ENCODE measurements around the gene SEC24D.
"Not testable (repeated sequence)": the region's sequence is repeated elsewhere in the genome, so short reads cannot be mapped to it uniquely, and the experiment has no call there.

The SEC24D gene

DNA sequence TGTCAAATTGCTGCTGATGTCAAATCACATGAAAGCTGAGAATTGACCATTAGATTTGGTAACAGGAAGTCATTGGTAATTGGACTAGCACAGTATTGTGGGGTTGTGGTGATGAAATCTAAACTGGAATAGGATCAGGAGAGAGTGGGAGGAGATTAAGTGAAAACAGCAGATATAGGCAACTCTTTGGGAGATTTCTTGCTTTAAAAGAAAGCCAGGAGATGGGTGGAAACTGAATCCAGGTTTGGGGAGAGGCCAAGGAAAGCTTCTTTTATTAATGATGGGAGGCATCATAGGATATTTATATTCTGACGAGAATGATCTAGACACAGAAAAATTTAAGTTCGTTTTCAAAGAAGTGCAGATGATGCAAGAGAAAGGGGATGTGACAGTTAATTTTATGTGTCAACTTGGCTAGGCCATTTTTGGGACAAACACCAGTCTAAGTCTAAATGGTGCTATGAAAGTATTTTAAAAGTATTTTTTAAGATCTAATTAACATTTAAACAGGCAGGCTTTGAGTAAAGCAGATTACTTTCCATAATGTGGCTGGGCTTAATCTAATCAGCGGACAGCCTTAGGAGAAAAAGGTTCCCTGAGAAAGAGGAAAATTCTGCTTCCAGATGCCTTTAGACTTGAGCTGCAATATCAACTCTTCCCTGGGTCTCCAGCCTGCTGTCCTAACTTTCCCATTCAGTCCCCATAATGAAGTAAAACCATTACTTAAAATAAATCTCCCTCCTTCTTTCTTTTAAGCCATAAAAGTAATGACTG is 24.7 kb downstream of the SEC24D start:
- no peak for DNase-seq (ENCODE audit: low read depth in 2 of 2)

DNA sequence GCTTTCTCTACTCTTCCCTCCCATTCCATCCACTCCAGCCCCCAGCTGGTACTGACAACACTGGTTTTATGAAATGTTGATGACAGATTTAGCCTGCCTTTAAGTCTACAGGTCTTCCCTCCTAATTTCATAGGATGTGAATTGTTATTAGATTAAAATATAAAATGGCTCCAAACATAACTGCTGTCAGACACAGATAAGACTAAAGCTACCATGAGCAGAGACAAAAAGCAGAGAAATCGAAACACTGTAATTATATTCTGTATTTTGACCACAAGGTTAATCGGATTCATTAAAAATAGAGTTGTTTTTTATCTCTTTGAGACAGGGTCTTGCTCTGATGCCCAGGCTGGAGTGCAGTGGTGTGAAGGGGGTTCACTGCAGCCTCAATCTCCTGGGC is 28.3 kb downstream of the SEC24D start:
- no peak for DNase-seq (ENCODE audit: low read depth in 2 of 2)

DNA sequence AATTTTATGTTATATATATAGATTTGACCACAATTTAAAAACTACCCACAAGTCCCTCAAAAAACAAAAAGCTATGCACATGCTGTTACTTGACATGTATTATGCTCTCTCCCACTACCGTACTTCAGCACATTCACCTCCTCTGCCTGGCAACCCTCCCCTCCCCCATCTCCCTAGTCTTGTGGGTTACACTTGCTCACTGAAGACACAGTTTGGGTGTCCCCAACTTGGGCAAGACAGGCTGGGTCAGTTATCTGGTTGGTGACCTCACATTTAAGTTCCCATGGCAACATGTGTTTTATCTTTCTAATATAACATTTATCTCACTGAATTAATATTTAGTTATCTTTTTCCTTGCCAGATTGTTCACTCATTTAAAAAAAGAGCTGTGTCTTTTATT is 32.7 kb downstream of the SEC24D start:
- DNase-seq (ENCODE audit: low read depth in 2 of 2), result no peak

DNA sequence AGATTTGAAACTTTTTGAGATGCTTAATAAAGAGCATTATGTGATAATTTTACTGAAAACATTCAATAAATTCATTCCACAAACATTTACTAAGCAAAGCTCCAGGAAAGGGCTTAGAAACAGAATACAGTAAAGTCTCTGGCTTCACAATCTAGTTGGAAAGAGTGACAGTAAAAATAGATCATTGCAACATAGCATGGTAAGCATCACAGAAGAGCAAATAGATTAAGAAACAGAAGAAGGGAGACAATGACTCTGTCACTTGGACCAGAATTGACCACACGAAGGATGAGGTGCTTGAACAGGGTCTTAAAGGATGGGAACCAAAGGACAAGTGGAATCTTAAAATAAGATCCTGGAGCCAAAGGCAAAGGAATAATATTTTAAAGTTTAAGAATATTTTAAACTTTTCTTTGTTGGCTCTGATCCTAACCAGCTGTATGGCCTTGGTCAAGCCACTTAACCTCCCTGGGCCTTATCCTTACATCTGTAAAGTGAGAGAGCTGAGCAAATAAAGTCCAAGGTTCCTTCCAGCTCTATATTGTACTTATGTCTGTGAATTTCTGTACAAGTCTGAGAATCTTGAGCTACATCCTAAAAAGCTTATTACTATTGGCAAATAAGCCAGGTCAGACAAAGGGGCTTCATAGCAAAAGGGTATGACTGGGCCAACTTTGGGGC is 33.9 kb downstream of the SEC24D start:
- DNase-seq (ENCODE audit: low read depth in 2 of 2), result no peak

DNA sequence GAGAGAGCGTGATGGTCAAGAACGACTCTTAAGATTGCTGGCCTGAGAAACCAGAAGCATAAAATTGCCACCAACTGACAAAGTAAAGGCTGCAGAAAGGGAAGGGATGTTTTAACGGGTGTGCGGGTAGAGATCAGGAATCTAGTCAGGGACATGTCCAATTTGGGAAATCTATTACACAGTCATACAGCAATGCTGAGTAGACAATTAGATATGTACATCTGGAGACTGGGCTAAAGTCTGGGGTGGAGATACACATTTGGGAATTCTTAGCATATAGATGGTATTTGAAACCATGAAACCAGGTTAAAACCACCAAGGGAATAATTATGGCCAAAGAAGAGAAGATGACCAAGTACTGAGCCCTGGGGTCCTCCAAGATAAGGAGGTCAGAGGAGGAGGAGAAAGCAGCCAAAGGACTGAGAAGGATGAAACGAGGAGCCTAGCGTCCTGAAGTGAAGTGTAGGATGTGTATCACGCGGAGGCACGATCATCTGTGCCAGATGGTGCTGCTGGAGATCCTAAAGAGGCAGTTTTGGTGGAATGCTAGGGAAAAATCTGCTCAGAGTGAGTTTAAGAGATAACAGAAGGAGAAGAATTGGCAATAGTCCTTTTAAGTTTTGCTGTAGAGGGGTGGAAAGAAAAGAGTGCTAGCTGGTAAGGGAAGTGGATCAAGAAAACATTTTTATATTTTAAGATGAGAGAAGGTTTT is 36.5 kb downstream of the SEC24D start:
- no peak for DNase-seq (ENCODE audit: low read depth in 2 of 2)

DNA sequence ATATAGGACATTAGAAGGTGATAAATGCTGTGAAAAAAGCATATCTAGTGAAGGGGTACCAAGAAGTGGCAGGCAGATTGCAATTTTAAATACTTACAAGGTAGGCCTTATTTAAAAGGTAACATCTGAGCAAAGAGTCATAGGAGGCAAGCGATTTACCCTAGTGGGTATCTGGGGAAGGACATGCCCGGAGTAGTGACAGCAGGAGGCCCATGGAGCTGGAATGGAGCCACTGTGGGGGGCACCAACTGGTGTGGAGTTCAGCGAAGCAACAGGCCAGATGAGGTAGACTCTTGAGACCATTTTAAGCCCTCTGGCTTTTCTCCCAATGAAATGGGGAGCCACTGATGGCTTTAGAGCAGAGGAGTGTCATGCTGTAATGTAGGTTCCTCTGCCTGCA is 37.3 kb downstream of the SEC24D start:
- no peak for DNase-seq (ENCODE audit: low read depth in 2 of 2)

DNA sequence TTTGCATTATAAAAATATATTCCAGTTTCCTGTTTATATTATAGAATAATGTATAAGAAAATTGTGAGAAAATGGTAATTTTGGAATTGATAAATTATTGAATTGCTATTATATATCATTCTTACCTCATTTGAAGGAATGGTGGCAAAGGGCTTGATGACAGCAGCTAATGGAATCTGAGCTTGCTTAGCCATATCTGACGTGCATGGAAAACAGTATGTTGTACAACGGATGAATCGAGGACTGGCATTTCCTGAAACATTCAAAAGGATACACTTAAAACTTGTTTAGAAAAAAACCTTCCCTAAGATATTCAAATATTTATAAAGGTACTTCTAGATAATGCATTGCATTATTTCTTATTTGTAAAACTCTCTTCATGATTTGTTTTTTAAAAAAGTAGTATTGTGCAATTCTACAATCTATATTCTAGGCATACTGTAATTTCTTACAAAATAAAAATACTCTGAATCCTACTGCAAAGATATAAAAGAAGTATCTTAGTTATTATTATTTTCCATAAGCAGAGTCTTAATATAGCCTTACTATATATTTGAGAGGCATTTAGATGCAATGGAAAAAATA is 38.3 kb downstream of the SEC24D start:
- no peak for DNase-seq (ENCODE audit: low read depth in 2 of 2)

DNA sequence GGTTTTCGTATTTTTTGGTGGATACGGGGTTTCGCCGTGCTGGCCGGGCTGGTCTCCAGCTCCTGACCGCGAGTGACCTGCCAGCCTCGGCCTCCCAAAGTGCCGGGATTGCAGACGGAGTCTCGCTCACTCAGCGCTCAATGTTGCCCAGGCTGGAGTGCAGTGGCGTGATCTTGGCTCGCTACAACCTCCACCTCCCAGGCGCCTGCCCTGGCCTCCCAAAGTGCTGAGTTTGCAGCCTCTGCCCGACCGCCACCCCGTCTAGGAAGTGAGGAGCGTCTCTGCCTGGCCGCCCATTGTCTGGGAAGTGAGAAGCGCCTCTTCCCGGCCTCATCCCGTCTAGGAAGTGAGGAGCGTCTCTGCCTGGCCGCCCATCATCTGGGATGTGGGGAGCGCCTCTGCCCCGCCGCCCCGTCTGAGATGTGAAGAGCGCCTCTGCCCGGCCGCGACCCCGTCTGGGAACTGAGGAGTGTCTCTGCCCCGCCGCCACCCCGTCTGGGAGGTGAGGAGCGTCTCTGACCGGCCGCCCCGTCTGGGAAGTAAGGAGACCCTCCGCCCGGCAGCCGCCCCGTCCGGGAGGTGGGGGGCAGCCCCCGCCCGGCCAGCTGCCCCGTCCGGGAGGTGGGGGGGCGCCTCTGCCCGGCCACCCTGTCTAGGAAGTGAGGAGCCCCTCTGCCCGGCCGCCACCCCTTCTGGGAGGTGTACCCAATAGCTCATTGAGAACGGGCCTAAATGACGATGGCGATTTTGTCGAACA is 44.1 kb downstream of the SEC24D start:
- DNase-seq (ENCODE audit: low read depth in 2 of 2), result not testable (repeated sequence)

DNA sequence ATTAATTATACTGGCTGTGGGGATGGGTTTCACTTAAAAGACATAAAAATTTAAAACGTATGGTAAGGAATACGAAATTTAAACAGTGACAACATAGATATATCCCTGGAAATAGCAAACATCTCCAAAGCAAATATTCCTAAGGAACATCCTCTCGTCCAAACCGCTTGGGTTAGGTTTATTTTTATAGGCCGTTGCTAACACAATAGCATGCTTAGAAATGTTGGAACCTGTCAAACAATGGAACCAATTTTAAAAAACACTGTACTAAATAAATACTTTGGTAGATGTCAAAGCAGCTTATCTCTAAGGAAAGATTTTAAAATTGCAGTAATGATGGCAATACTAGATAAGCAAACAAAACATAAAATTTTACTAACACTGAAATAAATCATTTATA is 45.4 kb downstream of the SEC24D start:
- DNase-seq (ENCODE audit: low read depth in 2 of 2), result no peak

DNA sequence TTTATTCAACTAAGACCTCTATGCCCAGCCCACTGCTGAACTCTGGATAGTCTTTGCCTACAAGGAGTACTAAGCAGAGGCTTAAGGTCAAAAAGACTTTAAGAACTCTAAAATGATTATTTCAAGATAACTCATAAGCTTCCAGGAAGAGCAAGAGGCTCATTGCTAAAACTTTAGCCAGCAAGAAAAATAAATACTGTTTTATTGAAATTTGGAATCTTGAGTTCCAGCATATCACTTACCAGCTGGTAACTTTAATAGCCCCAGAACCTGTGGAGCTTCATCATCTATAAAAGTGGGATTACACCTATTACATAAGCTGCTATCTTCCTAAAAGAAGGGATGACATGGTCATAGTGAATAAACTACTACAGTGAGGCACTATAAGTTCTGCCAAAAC is 47.0 kb downstream of the SEC24D start:
- no peak for DNase-seq (ENCODE audit: low read depth in 2 of 2)

DNA sequence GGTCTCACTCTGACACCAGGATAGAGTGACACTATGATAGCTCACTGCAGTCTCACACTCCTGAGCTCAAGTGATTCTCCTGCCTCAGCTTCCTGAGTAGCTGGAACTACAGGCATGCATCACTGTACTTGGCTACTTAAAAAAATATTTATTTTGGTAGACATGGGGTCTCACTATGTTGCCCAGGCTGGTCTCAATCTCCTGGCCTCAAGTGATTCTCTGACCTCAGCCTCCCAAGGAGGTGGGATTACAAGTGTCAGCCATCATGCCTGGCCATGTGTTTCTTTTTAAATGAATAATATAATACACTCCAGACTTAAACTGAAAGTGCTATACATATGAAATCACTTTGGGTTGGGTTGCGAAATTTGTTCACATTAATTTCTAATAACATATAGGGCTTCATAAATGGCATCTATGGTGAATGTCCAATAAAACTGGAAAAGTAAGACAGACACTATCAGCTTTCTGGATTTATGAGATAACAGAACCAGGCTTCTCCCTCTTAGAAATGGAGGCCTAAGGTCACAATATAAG is 48.0 kb downstream of the SEC24D start:
- DNase-seq (ENCODE audit: low read depth in 2 of 2), result no peak

DNA sequence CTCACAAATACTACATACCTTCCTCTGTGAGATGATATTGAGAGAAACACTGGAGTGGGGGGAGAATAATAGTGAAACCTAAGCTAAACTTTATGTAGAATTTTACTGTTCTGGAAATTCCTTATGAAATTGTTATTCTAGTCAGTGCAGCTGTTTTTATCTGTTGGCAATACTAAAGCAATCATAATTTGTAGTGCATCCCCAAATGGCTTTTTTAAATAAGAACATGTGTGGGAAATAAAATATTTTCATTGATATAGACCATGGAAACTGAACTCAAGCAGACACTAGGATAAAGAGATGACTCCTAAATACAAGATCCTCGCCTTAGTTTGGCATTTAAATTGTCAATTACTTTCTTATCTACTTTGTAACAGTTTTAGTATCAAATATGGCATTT is 51.1 kb downstream of the SEC24D start:
- no peak for DNase-seq (ENCODE audit: low read depth in 2 of 2)

DNA sequence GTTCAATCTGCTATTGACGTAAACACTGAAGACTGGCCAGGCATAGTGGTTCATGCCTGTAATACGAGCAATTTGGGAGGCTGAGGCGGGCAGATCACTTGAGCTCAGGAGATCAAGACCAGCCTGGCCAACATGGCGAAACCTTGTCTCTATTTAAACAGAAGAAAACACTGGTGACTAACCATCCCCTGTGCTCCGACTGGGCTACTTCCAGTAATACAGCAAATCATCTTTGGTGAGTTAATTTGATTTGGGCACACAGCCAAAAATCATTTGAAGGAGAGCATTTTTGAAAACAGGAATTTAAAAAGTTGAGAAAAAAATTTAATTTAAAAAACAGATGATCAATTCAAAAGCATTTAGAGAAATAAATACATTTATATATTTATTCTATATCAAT is 52.0 kb downstream of the SEC24D start:
- DNase-seq (ENCODE audit: low read depth in 2 of 2), result no peak

DNA sequence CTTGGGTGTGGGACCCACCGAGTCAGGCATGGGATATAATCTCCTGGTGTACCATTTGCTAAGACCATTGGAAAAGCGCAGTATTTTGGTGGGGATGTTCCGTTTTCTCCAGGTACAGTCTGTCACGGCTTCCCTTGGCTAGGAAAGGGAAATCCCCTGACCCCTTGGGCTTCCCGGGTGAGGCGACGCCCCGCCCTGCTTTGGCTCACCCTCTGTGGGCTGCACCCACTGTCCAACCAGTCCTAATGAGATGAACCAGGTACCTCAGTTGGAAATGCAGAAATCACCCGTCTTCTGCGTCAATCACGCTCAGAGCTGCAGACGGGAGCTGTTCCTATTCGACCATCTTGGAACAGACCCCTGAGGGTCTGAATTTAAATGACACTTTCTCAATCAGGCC is 53.0 kb downstream of the SEC24D start:
- DNase-seq (ENCODE audit: low read depth in 2 of 2), result not testable (repeated sequence)

DNA sequence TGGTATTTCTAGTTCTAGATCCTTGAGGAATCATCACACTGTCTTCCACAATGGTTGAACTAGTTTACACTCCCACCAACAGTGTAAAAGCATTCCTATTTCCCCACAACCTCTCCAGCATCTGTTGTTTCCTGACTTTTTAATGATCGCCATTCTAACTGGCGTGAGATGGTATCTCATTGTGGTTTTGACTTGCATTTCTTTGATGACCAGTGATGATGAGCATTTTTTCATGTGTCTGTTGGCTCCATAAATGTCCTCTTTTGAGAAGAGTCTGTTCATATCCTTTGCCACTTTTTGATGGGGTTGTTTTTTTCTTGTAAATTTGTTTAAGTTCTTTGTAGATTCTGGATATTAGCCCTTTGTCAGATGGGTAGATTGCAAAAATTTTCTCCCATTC is 58.3 kb downstream of the SEC24D start:
- DNase-seq (ENCODE audit: low read depth in 2 of 2), result not testable (repeated sequence)

DNA sequence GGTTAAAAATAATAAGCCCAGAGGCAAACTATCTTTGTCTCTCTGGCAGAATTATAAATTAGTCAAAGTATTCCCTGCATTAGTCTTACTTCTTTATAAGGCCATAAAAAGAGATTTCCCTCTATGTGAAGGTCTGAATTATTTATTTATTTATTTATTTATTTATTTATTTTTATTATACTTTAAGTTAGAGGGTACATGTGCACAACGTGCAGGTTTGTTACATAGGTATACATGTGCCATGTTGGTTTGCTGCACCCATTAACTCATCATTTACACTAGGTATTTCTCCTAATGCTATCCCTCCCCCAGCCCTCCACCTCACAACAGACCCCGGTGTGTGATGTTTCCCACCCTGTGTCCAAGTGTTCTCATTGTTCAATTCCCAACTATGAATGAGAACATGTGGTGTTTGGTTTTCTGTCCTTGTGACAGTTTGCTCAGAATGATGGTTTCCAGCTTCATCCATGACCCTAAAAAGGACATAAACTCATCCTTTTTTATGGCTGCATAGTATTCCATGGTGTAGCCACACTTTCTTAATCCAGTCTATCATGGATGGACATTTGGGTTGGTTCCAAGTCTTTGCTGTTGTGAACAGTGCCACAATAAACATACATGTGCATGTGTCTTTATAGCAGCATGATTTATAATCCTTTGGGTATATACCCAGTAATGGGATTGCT is 58.8 kb downstream of the SEC24D start:
- DNase-seq (ENCODE audit: low read depth in 2 of 2), result not testable (repeated sequence)

DNA sequence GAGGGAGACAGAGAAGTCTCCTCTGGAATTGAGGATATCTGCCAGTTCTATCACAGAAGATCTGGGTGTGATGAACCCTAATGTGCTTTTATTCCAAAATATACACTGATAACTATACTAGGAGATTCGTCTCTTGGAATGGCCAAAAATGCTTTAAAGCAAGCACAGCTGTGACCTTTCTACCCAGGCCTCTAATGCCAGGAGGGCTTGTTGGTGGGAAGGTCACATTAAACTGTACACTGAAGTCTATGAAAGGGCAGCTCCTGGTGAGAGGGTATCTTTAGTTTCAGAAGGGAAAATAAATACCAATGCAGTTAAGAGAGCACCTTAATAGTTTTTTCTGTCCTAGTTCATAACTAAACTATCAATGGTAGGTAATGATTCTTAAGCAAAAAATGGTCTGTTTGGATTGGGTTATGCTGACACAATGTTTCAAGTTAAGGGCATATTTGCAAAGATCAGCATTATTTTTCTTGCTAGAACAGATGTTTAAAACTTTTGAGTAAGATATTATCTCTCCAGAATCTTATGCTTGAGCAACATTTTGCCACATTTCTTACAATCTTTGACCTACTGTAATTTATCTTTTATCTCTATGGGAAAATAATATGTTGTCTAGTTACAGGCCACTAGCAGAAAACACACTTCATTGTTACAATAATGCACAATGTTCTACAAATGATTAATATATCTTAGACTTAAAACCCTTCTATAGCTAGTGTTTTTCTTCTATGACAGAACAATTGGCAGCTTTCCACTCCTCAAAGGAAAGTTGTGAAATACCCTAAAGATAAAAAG is 59.6 kb downstream of the SEC24D start:
- no peak for DNase-seq (ENCODE audit: low read depth in 2 of 2)

DNA sequence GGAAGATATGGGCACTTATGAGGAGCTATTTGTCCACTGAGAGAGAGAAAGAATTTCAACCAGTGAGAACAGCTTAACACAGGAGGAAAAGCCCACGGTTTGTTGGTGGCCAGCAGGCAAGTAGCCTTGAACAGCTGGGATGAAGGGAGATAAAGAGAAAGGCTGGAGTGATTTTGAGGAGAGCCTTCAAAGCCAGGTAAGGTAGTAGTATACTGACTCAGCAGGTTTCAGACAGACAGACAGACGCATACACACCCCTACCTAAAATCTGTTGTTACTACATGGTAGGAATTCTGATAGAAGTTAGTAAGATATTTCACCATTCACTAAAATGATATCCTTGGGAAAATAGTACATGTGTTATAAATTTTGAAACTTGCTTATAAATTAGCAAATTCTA is 60.5 kb downstream of the SEC24D start:
- DNase-seq (ENCODE audit: low read depth in 2 of 2), result no peak

DNA sequence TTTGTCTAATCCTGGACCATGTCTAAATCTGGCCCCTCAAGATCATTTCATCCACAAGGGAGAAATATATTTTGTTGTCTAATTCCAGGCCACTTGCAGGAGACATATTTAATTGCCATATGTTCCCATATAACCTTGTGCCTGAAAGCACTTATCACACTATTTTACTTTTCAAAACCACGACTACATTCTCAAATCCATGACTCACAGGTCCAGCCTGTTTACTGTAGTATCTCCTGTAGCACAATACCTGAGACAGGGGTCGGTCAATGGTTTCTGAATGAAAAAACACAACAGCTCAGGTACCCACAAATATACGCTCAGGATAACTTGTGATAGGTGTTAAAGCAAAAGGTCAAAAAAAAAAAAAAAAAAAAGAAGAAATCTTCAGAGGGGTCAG is 60.9 kb downstream of the SEC24D start:
- DNase-seq (ENCODE audit: low read depth in 2 of 2), result no peak

DNA sequence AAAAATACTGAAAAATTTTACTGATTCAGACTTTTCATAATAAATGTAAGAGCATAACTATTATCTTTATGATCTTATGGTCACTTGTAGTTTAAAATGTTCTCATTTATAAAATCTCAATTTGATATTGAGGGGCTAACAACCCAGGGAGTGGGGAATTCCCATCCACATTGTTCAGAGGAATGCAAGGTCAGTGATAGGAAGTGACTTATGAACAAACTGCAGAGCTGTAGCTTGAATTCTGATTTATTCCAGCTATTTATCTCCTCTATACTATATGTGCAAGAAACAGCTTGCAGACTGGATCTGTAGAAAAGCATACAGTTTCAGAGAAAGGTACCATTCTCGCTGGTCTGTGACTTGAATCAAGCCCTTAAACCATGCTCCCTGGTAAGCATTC is 61.6 kb downstream of the SEC24D start:
- no peak for DNase-seq (ENCODE audit: low read depth in 2 of 2)
